Astrocyte (in vitro differentiated cells and primary cell): ENCODE data around the gene MYO1A.
"Not testable (repeated sequence)": the region's sequence is repeated elsewhere in the genome, so short reads cannot be mapped to it uniquely, and the experiment has no call there.

Source experiments
- CTCF ChIP-seq: IDR thresholded peaks from 2 replicates; pipeline ENCODE4 v1.5.1; 2011; ENCODE audit warnings: low read depth, mild to moderate bottlenecking, inconsistent platforms, low read length, moderate library complexity; ENCODE audit not compliant: insufficient read depth
- EZH2 ChIP-seq: IDR thresholded peaks from 2 replicates; pipeline ENCODE4 v1.6.1; 2012; ENCODE audit warnings: mild to moderate bottlenecking, low read length, inconsistent platforms; ENCODE audit not compliant: insufficient read depth

- TF ChIP-seq EZH2, CTCF: not testable (repeated sequence)
These were observed 23.9 kb upstream of the MYO1A start for GRCh38 chr12:57073566-57074450.
